Measurements from ENCODE around the gene LRRIQ3.

The LRRIQ3 gene

GRCh38 chr1:74050386-74050785, 147.6 kb downstream of the LRRIQ3 start:
- H3K27me3 ChIP-seq (replicated peaks; ENCODE audit: control insufficient read depth, insufficient read depth, low read length): no peaks in the 10 kb centered on the region
- no peak for TF ChIP-seq CTCF (IDR thresholded peaks at IDR 0.05; ENCODE audit: insufficient read depth, low read length, poor library complexity, severe bottlenecking)
- no peak overlapping the region for H3K4me3 ChIP-seq (replicated peaks; ENCODE audit: low read depth, low read length)
- DNase-seq (ENCODE audit: extremely low read depth, insufficient read length): no peak
- no peaks in the 10 kb centered on the region for H3K36me3 ChIP-seq (ENCODE audit: control insufficient read depth, insufficient read depth, low read length)

- no peak for DNase-seq (ENCODE audit: extremely low read depth, insufficient read length)
- Histone ChIP-seq H3K4me3 (replicated peaks; ENCODE audit: low read depth, low read length) (no peak overlapping the region), H3K27me3 (replicated peaks; ENCODE audit: control insufficient read depth, insufficient read depth, low read length) (no peaks in the 10 kb centered on the region), H3K36me3 (ENCODE audit: control insufficient read depth, insufficient read depth, low read length) (no peaks in the 10 kb centered on the region)
- TF ChIP-seq CTCF (IDR thresholded peaks at IDR 0.05; ENCODE audit: insufficient read depth, low read length, poor library complexity, severe bottlenecking): no peak
These were observed 159.9 kb downstream of the LRRIQ3 start for GRCh38 chr1:74038042-74038441.

DNA sequence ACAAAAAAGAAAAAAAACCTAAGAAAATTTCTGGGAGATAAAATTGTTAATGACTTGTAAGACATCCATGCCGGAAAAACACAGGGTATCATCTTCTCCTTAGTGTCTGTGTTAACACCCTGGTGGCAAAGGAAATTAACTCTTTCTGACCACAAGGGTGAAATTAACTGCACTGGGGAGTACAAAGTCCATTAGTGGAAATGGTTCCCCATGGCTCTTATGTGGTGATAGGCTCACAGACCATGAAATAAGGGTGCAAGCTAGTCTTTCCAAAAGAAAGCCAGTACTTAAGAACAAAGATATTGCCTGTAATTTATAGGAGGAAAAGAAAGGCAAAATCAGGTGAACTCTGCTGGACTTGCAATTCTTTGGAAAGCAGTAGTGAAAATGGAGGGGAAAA, 185.4 kb downstream of the LRRIQ3 start:
- DNase-seq (ENCODE audit: extremely low read depth, insufficient read length): no peak
- Histone ChIP-seq H3K36me3 (ENCODE audit: control insufficient read depth, insufficient read depth, low read length) (no peaks in the 10 kb centered on the region), H3K4me3 (replicated peaks; ENCODE audit: low read depth, low read length) (no peak overlapping the region), H3K27me3 (replicated peaks; ENCODE audit: control insufficient read depth, insufficient read depth, low read length) (no peaks in the 10 kb centered on the region)
- no peak for TF ChIP-seq CTCF (IDR thresholded peaks at IDR 0.05; ENCODE audit: insufficient read depth, low read length, poor library complexity, severe bottlenecking)

DNA sequence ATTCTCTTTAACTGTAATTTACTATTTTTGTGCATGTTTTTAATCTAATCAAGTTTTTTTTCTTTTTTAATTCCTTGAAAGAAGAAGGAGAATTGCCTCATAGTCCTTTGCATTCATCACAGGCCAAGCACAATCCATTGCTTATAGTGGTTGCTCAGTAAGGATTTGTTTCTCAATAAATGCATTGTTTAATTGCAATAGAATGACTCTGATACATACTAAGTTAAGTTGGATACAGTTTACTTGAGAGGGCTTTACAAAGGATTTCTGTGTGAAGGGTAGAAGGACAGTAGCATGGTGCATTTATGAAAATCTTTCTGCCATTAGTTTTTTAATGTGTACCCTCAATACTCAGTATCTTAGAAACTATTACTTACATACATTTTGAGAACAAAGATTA, 186.2 kb downstream of the LRRIQ3 start:
- Histone ChIP-seq H3K27me3 (replicated peaks; ENCODE audit: control insufficient read depth, insufficient read depth, low read length) (no peaks in the 10 kb centered on the region), H3K4me3 (replicated peaks; ENCODE audit: low read depth, low read length) (no peak overlapping the region), H3K36me3 (ENCODE audit: control insufficient read depth, insufficient read depth, low read length) (no peaks in the 10 kb centered on the region)
- no peak for DNase-seq (ENCODE audit: extremely low read depth, insufficient read length)
- TF ChIP-seq CTCF (IDR thresholded peaks at IDR 0.05; ENCODE audit: insufficient read depth, low read length, poor library complexity, severe bottlenecking): no peak

- Histone ChIP-seq H3K4me3 (replicated peaks; ENCODE audit: low read depth, low read length) (no peak overlapping the region), H3K27me3 (replicated peaks; ENCODE audit: control insufficient read depth, insufficient read depth, low read length) (no peaks in the 10 kb centered on the region), H3K36me3 (ENCODE audit: control insufficient read depth, insufficient read depth, low read length) (no peaks in the 10 kb centered on the region)
- no peak for TF ChIP-seq CTCF (IDR thresholded peaks at IDR 0.05; ENCODE audit: insufficient read depth, low read length, poor library complexity, severe bottlenecking)
- no peak for DNase-seq (ENCODE audit: extremely low read depth, insufficient read length)
These were observed 187.8 kb downstream of the LRRIQ3 start for GRCh38 chr1:74010206-74010605.

DNA sequence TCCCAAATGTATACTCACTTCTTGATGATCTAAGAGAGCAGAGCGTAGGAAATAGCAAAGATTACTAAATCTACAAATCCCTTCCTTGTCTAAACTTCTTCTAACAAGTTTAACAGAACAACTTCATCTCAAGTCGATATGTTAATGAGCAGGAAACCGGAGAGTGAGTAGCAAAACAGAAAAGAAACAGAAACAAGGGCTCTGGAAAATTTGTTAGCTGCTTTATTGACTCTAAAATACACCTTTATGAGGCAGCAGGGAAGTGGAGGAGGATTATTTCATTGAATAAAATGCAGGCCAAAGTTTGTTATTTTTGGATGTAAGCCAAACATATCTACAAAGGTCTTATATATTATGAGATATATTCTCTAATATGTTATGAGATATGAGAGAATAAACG, 192.4 kb downstream of the LRRIQ3 start:
- DNase-seq (ENCODE audit: extremely low read depth, insufficient read length): no peak
- Histone ChIP-seq H3K36me3 (ENCODE audit: control insufficient read depth, insufficient read depth, low read length) (no peaks in the 10 kb centered on the region), H3K4me3 (replicated peaks; ENCODE audit: low read depth, low read length) (no peak overlapping the region), H3K27me3 (replicated peaks; ENCODE audit: control insufficient read depth, insufficient read depth, low read length) (no peaks in the 10 kb centered on the region)
- no peak for TF ChIP-seq CTCF (IDR thresholded peaks at IDR 0.05; ENCODE audit: insufficient read depth, low read length, poor library complexity, severe bottlenecking)

All from GM06990 (cell line).